ENCODE data around the gene SCN11A. TPM values are rescaled to one million over a fixed set of nuclear protein-coding genes. Genes with fewer than 3 reads are reported as not detected.

The SCN11A gene
- total RNA-seq, 4 donors from 2014 or later = 0.12 to 1.8 TPM; not detected in 2

GRCh38 chr3:39021465-39022285 lies 30.1 kb downstream of the SCN11A start:
- TF ChIP-seq CTCF (IDR thresholded peaks at IDR 0.05) = no peak
- TF ChIP-seq POLR2A (IDR thresholded peaks at IDR 0.05) = no peak
- DNase-seq = no peak
- H3K4me3 ChIP-seq = no peak overlapping the region
- intact Hi-C loops (cut with DNase I; ENCODE audit: low total_unique reads) = no loop called here
- H3K36me3 ChIP-seq = no peaks in the 10 kb centered on the region
- H3K27me3 ChIP-seq = no peaks in the 10 kb centered on the region
- no peaks in the 10 kb centered on the region for H3K4me1 ChIP-seq
- H3K9me3 ChIP-seq = no peaks in the 10 kb centered on the region
- no peak overlapping the region for H3K27ac ChIP-seq

GRCh38 chr3:39021029-39021428 lies 30.7 kb downstream of the SCN11A start:
- H3K9me3 ChIP-seq = no peaks in the 10 kb centered on the region
- H3K27ac ChIP-seq = no peak overlapping the region
- no peak overlapping the region for H3K4me3 ChIP-seq
- no peak for TF ChIP-seq POLR2A (IDR thresholded peaks at IDR 0.05)
- TF ChIP-seq CTCF (IDR thresholded peaks at IDR 0.05) = no peak
- no peaks in the 10 kb centered on the region for H3K36me3 ChIP-seq
- DNase-seq = no peak
- no peaks in the 10 kb centered on the region for H3K4me1 ChIP-seq
- intact Hi-C loops (cut with DNase I; ENCODE audit: low total_unique reads) = no loop called here
- H3K27me3 ChIP-seq = no peaks in the 10 kb centered on the region

- Histone ChIP-seq H3K36me3 (no peaks in the 10 kb centered on the region), H3K27ac (no peak overlapping the region), H3K9me3 (no peaks in the 10 kb centered on the region), H3K4me1 (no peaks in the 10 kb centered on the region), H3K27me3 (no peaks in the 10 kb centered on the region), H3K4me3 (no peak overlapping the region)
- intact Hi-C loops (cut with DNase I; ENCODE audit: low total_unique reads) = no loop called here
- no peak for DNase-seq
- no peak for TF ChIP-seq POLR2A (IDR thresholded peaks at IDR 0.05)
- no peak for TF ChIP-seq CTCF (IDR thresholded peaks at IDR 0.05)
These were observed 32.4 kb downstream of the SCN11A start for GRCh38 chr3:39019299-39019698.

DNA sequence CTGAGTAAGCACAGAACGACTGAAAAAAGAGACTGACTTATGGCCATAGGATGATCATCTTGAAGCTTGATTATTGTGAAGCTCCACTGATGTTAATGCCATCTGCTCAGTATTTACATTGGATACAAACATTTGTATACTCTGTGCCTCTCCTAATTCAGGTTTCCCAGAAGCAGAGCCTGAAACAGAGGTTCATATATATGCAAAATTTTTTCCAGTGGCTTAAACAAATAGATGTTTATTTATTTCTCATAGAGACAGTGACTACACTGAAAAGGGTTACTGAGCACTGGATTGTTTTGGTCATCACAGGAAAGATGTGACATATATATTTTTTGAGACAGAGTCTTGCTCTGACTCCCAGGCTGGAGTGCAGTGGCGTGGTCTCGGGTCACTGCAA lies 36.3 kb downstream of the SCN11A start:
- H3K4me1 ChIP-seq = no peaks in the 10 kb centered on the region
- H3K9me3 ChIP-seq = no peaks in the 10 kb centered on the region
- H3K27ac ChIP-seq = no peak overlapping the region
- no peaks in the 10 kb centered on the region for H3K36me3 ChIP-seq
- DNase-seq = no peak
- H3K4me3 ChIP-seq = no peak overlapping the region
- H3K27me3 ChIP-seq = no peaks in the 10 kb centered on the region
- intact Hi-C loops (cut with DNase I; ENCODE audit: low total_unique reads) = no loop called here
- no peak for TF ChIP-seq CTCF (IDR thresholded peaks at IDR 0.05)

DNA sequence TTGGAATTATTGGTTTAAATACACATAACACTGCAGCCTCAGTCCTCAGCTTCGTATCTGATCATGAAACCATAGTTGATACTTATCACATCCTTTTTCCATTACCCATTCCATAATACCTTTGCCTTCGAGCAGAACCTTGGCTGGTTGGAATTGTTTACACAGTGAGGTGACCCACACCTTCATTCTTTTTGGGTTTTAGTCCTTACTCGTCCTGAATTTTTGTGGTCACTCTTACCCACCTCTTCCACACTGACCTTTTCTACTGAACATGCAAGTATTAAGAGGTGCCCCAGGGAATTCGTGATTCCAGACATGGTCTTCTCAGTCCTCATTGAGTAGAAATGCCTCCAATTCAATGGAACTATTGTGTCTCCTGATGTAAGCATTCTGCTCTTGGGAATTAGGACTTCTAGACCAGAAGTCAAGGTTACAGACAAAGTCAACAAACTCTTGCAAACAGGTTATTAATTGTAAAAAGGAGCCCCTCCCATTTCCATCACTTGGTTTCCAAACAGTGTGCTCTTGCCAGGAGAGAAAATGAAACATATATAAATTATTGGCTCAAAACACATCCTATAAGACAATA lies 37.7 kb downstream of the SCN11A start:
- TF ChIP-seq POLR2A (IDR thresholded peaks at IDR 0.05) = no peak
- no peak for TF ChIP-seq CTCF (IDR thresholded peaks at IDR 0.05)
- DNase-seq = no peak
- Histone ChIP-seq H3K9me3 (no peaks in the 10 kb centered on the region), H3K36me3 (no peaks in the 10 kb centered on the region), H3K4me1 (no peaks in the 10 kb centered on the region), H3K4me3 (no peak overlapping the region), H3K27me3 (no peaks in the 10 kb centered on the region), H3K27ac (no peak overlapping the region)
- intact Hi-C loops (cut with DNase I; ENCODE audit: low total_unique reads) = no loop called here

All from uterus (tissue), 4 donors.